Medulla oblongata (tissue), 1 donor: ENCODE results near the gene SAMD4A.
"Not testable (repeated sequence)": the region's sequence is repeated elsewhere in the genome, so short reads cannot be mapped to it uniquely, and the experiment has no call there.

ENCODE experiments used
- DNase-seq: peaks from one replicate; pipeline ENCODE4 v3.0.0-alpha.2; 2015; ENCODE audit errors: extremely low spot score

The SAMD4A gene

DNA sequence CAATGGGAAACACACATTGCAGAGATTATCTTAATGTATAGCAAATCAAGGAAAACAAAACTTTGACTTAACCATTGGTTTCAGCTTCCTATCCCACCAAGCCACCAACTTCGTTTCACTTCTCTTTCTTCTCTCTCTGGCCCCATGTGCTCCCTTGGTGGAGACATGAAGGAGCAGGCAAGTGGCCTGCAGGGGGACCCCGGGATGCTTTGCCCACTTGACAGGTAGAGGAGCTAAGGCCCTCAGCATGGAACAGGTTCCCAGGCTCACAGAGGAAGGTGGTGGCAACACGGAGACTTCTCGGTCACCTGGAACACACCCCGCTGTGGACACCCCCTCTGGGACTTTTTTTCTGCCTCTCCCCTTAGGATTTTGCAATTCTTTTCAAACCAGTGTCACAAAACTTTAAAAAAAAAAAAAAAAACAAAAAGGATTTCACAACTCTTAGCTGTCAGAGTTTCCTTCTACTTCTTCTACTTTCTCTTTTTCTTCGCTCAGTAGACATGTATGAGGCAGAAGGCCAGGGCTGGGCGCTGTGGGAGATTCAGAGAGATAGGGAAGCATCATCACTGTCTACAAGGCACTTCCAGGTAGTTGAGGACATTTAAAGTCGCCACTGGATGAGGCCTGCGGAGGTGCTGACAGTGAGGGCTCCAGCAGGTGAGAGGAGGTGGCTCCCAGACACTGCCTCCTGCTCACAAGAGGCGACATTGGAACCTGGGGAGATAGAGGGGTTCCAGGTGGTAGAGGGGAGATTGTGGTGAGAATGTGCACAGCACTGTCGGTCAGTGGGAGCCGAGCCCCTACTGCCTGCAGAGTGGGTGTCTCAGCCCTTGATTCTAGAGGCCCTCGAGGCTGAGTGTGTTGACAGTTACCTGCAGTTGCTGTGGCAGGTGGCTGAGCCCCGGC is 216.1 kb downstream of the SAMD4A start:
- DNase-seq: peak; percentile 72

DNA sequence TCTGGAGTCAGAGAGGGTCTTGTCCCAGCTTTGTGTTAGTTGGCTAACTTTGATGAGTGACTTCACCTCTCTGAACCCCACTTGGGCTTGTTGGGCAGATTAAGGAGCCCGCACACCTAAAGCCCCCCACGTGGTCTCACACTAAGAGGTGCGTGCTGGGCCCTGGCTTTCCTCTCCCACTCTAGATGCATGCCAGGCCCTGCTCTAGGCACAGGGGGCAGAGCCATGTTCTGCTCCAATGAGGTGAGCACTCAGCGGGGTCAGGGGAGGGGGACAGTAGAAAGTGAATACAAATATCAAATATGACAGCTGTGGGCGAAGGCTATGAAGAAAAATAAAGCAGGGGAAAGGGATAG is 216.7 kb downstream of the SAMD4A start:
- DNase-seq: no peak

GRCh38 chr14:54784060-54784459 is 217.1 kb downstream of the SAMD4A start:
- DNase-seq: no peak

GRCh38 chr14:54784657-54785056 is 217.7 kb downstream of the SAMD4A start:
- DNase-seq: peak; percentile 52

- DNase-seq: peak; percentile 38
Measured at GRCh38 chr14:54785136-54785777, 218.3 kb downstream of the SAMD4A start.

- DNase-seq: no peak
Measured at GRCh38 chr14:54785778-54786770, 219.1 kb downstream of the SAMD4A start.

DNA sequence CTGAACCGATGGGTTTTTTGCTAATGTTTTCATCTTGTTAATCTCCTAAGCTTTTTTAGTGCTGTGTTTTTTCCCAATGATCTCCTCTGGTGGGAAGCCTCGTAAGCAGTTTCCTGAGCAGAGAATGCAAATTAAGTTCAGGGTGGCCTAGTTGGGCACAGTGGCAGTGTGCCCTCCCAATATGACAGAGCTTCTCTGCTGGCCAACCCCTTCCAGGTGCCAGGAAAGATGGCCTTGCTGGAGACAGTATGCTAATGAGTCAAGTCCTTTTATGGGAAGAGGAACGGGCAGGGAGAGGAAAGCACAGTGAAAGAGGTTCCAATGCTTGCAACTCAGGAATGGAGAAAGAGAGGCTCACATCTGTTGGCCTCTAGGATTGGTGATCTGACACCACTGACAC is 219.9 kb downstream of the SAMD4A start:
- DNase-seq: peak; percentile 31

DNA sequence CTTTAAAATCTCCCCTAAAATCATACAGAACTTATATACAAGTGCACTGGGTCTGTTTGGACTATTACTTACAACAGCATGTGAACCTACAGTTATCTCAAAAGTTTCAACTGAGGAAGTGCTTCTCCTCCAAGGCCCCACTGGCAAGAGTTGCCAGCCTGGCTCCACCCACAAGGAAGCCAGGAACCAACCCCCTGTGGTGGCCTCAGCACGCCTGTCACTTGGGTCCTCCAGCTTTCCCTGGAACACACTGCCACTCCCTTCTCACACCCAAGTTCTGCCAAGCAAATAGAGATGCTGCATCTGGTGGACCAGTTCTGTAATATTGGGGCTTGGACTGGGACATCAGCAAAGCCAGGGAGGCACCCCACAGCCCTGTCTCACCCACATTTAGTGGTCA is 220.3 kb downstream of the SAMD4A start:
- DNase-seq: no peak

DNA sequence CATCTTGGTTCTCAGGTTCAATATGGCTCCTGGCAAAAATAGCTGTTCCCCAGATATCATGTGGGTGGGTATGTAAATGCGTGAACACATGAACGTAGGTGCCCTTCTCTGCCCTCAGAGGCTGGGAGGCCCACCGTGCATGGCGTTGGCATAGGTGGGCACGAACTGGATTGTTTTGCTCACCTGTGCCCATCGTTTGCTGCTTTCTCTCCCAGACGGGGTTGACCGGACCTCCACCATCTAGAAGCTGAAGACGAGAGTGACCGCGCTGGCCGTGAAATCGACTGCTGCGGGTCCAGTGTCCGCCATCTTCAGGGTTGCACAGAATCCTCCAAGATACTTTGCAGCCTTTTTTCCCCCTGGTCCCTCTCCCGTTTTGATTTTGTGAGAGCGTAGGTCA is 221.8 kb downstream of the SAMD4A start:
- DNase-seq: no peak

DNA sequence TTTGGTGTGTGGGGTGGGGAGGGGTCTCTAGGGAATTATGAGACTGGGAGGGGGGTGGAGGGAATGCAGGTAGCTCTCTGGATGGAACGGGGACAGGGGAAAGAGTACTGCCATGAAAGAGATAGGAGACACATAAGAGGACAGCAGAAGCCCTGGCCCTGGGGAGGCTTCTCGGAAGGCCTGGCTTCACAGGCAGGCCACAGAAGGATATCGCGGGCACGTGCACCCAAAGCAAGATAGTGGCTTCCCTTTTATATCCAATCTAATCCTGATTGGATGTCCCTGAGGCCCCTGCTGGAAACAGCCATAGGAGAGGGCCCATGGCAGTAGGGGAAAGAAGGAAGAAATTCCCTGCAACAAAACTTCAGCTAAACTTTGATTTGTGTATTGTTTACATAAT is 222.2 kb downstream of the SAMD4A start:
- no peak for DNase-seq

- DNase-seq: no peak
Measured at GRCh38 chr14:54789781-54790480, 223.0 kb downstream of the SAMD4A start.

GRCh38 chr14:54791001-54791400 is 224.1 kb downstream of the SAMD4A start:
- DNase-seq: no peak

DNA sequence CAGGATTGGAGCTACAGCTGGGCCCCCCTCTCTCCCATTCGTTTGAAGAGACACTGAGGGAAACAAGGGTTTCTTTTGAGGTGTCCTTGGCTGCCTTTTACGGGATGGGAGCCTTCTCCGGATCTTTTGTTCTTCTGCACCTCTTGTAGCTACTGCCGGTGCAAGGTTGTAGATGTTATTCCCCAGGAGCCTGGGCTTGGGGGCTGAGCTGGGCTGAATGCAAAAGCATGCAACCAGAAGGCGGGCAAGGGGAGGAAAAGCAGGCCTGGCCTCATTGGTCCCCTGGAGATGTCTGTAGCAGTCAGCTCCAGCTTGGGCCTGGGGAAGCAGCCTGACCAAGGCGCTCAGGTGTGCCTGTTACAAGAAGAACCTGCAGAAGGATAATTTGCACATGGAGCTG is 225.4 kb downstream of the SAMD4A start:
- DNase-seq: no peak

GRCh38 chr14:54794159-54794558 is 227.2 kb downstream of the SAMD4A start:
- DNase-seq: no peak

GRCh38 chr14:54794796-54795195 is 227.9 kb downstream of the SAMD4A start:
- DNase-seq: no peak

GRCh38 chr14:54796961-54797360 is 230.0 kb downstream of the SAMD4A start:
- DNase-seq: no peak

DNA sequence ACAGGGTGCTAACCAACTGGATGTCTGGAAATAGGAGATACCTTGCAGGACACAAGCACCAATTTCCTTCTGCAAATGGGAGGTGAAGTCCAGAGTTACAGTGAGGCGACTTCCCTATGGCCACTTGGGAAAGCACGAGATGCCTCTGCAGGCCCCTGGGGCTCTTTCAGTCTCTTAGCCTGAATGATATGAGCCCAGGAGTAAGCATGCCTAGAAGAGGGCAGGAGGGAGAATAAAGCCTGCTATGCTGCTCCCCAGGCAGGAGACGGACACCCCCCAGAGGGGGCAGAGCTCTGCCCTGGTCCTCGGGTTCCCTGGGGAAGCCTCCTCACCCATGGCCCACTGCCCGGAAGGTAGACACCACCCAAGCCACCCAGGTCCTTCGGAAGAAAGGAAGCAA is 230.6 kb downstream of the SAMD4A start:
- no peak for DNase-seq

GRCh38 chr14:54797986-54798385 is 231.1 kb downstream of the SAMD4A start:
- no peak for DNase-seq

- DNase-seq: no peak
Measured at GRCh38 chr14:54798465-54799124, 231.7 kb downstream of the SAMD4A start.

- DNase-seq: not testable (repeated sequence)
Measured at GRCh38 chr14:54801482-54801881, 234.6 kb downstream of the SAMD4A start.

GRCh38 chr14:54803396-54803795 is 236.5 kb downstream of the SAMD4A start:
- DNase-seq: no peak
